GM18499 (cell line): ENCODE results near the gene DNALI1.
"Not testable (repeated sequence)": the region's sequence is repeated elsewhere in the genome, so short reads cannot be mapped to it uniquely, and the experiment has no call there.

Source experiments
- ATAC-seq: cut with Tn5 transposase; IDR thresholded peaks from one replicate; pipeline ENCODE4 v1.9.1; 2021; ENCODE audit warnings: moderate number of reproducible peaks; ENCODE audit not compliant: insufficient read depth, unreplicated experiment

DNALI1 gene

GRCh38 chr1:37556712-37557196 lies at the start of gene DNALI1:
TSS of gene DNALI1 (plus strand) at chr1:37556940. CDS start at chr1:37556995, 55 bp downstream.
- no peak for ATAC-seq

GRCh38 chr1:37509181-37509580 lies 47.6 kb upstream of the DNALI1 start:
- no peak for ATAC-seq

GRCh38 chr1:37513795-37514349 lies 42.9 kb upstream of the DNALI1 start:
- no peak for ATAC-seq

- no peak for ATAC-seq
These were observed 42.2 kb upstream of the DNALI1 start, which contains the start of gene MEAF6 for GRCh38 chr1:37514350-37515184. TSS of gene MEAF6 (minus strand) at chr1:37514766. CDS start at chr1:37514746, 20 bp downstream.

- no peak for ATAC-seq
These were observed 41.3 kb upstream of the DNALI1 start for GRCh38 chr1:37515185-37516034.

GRCh38 chr1:37517569-37517968 lies 39.2 kb upstream of the DNALI1 start:
- ATAC-seq = no peak

- ATAC-seq = not testable (repeated sequence)
These were observed 38.5 kb upstream of the DNALI1 start for GRCh38 chr1:37518241-37518640.

- ATAC-seq = not testable (repeated sequence)
These were observed 37.8 kb upstream of the DNALI1 start for GRCh38 chr1:37518929-37519328.

GRCh38 chr1:37519613-37520012 lies 37.1 kb upstream of the DNALI1 start:
- ATAC-seq = no peak

- not testable (repeated sequence) for ATAC-seq
These were observed 26.9 kb upstream of the DNALI1 start for GRCh38 chr1:37529888-37530287.

GRCh38 chr1:37532418-37533156 lies 24.2 kb upstream of the DNALI1 start:
- ATAC-seq = not testable (repeated sequence)

- no peak for ATAC-seq
These were observed 23.2 kb upstream of the DNALI1 start for GRCh38 chr1:37533317-37534093.

GRCh38 chr1:37537378-37537777 lies 19.4 kb upstream of the DNALI1 start:
- no peak for ATAC-seq

GRCh38 chr1:37539154-37539553 lies 17.6 kb upstream of the DNALI1 start:
- not testable (repeated sequence) for ATAC-seq

- no peak for ATAC-seq
These were observed 16.5 kb upstream of the DNALI1 start for GRCh38 chr1:37540036-37540785.

GRCh38 chr1:37544530-37544929 lies 12.2 kb upstream of the DNALI1 start:
- no peak for ATAC-seq

GRCh38 chr1:37545019-37545418 lies 11.7 kb upstream of the DNALI1 start:
- no peak for ATAC-seq

- ATAC-seq = no peak
These were observed 7.4 kb upstream of the DNALI1 start for GRCh38 chr1:37549341-37549740.

GRCh38 chr1:37553598-37553926 lies 3.2 kb upstream of the DNALI1 start:
- ATAC-seq = no peak
